K562 (cell line): Measurements from ENCODE around the gene CDX1. TPM values are rescaled to one million over a fixed set of nuclear protein-coding genes. Genes with fewer than 3 reads are reported as not detected.

ENCODE experiments used
- ATAC-seq: fragments of 200-7000 bp; cut with Tn5 transposase; 3 replicates; pipeline ENCODE4 v1.9.1; 2020; ENCODE audit warnings: moderate library complexity
- BruUV-seq: library from RNA; stranded (reverse); fragments of 400-500 nt; replicated peaks from 2 replicates; lab custom pipeline; 2021; lab: Mats Ljungman, UMichigan
- CTCF ChIA-PET: fragments of 300-600 bp; formaldehyde crosslinking; extraction: SDS; loops from one replicate; lab custom pipeline; 2021; ENCODE audit warnings: low intra/inter-chr PET ratio; lab: Yijun Ruan, JAX
- POLR2A ChIA-PET: fragments of 300-600, 350-650 bp; sonication (Branson Sonifier 250); formaldehyde crosslinking; extraction: SDS; loops from one replicate; lab custom pipeline; 2021; ENCODE audit warnings: antibody characterized with exemption, inconsistent platforms; lab: Yijun Ruan, JAX
- DNase-seq, 4 experiments: peaks; one replicate each; pipeline versions ENCODE4 v3.0.0 to v3.0.0-alpha.2; 2011 to 2018; ENCODE audit warnings: low spot score in 3 of 4, mixed read lengths in 3 of 4; ENCODE audit errors: extremely low read depth in 1 of 4
- FAIRE-seq: peaks from 2 replicates; lab custom pipeline; 2011; peaks lifted over from hg19 to GRCh38; lab: Jason Lieb, UNC
- H2AFZ ChIP-seq: 2 replicates; pipeline ENCODE4 v1.6.0; 2011; ENCODE audit warnings: low read depth, low read length, control low read depth, inconsistent platforms
- H3K27ac ChIP-seq: fragments of 200-600 bp; 3 replicates; pipeline ENCODE4 v1.8.0; 2011; ENCODE audit warnings: low read depth, mild to moderate bottlenecking, control low read depth, inconsistent platforms, low read length, moderate library complexity, mixed read lengths; ENCODE audit errors: extremely low read depth
- H3K27me3 ChIP-seq, 2 experiments: fragments of 300-600 bp in 1 of 2; 2 replicates in 1 of 2; 3 replicates in 1 of 2; pipeline versions ENCODE4 v1.6.0 to v1.8.0; 2011; ENCODE audit warnings: inconsistent platforms in 2 of 2, low read length in 2 of 2, mild to moderate bottlenecking in 1 of 2, mixed read lengths in 1 of 2, moderate library complexity in 1 of 2; ENCODE audit not compliant: control insufficient read depth in 2 of 2, insufficient read depth in 2 of 2
- H3K36me3 ChIP-seq: fragments of 300-600 bp; 3 replicates; pipeline ENCODE4 v1.8.0; 2011; ENCODE audit warnings: mild to moderate bottlenecking, low read length, inconsistent platforms; ENCODE audit not compliant: control insufficient read depth, insufficient read depth
- H3K4me1 ChIP-seq, 2 experiments: fragments of 200-600 bp in 1 of 2; replicated peaks in 1 of 2; 2 replicates in 1 of 2; 3 replicates in 1 of 2; pipeline versions ENCODE4 v1.5.1 to v1.8.0; 2011; ENCODE audit warnings: inconsistent platforms in 2 of 2, low read length in 2 of 2, mild to moderate bottlenecking in 1 of 2, mixed read lengths in 1 of 2, moderate library complexity in 1 of 2; ENCODE audit not compliant: control insufficient read depth in 2 of 2, insufficient read depth in 2 of 2
- H3K4me2 ChIP-seq: 2 replicates; pipeline ENCODE4 v1.6.1; 2011; ENCODE audit warnings: low read length, control low read depth, inconsistent platforms, mixed read lengths; ENCODE audit not compliant: insufficient read depth
- H3K4me3 ChIP-seq: fragments of 200-600 bp; sonication (generic), shearing (Covaris generic); 2 replicates; pipeline ENCODE4 v1.5.1; 2016; ENCODE audit warnings: control low read depth, inconsistent platforms
- H3K79me2 ChIP-seq: fragments of 200-600 bp; 3 replicates; pipeline ENCODE4 v1.8.0; 2011; ENCODE audit warnings: low read length, inconsistent platforms; ENCODE audit not compliant: control insufficient read depth, insufficient read depth
- H3K9ac ChIP-seq, 2 experiments: 2 replicates each; pipeline versions ENCODE4 v1.6.0 to v1.6.1; 2011; ENCODE audit warnings: low read depth in 2 of 2, low read length in 2 of 2, control low read depth in 1 of 2, inconsistent platforms in 1 of 2, mild to moderate bottlenecking in 1 of 2, mixed read lengths in 1 of 2; ENCODE audit not compliant: insufficient read depth in 1 of 2
- H3K9me1 ChIP-seq: one replicate; pipeline ENCODE4 v1.6.0; 2011; ENCODE audit warnings: inconsistent platforms, mild to moderate bottlenecking, low read length, moderate library complexity; ENCODE audit not compliant: control insufficient read depth, insufficient read depth
- H3K9me3 ChIP-seq: replicated peaks from 2 replicates; pipeline ENCODE4 v1.5.1; 2011; ENCODE audit warnings: low read depth, low read length, inconsistent platforms; ENCODE audit not compliant: control insufficient read depth, insufficient read depth
- H4K20me1 ChIP-seq: replicated peaks from 2 replicates; pipeline ENCODE4 v1.6.1; 2011; ENCODE audit warnings: low read length, inconsistent platforms, mixed read lengths; ENCODE audit not compliant: control insufficient read depth, insufficient read depth
- EWSR1 ChIP-seq: fragments of 450-650 bp; IDR thresholded peaks from 2 replicates; pipeline ENCODE4 v1.6.1; 2018; ENCODE audit warnings: borderline replicate concordance, mild to moderate bottlenecking, low read depth, moderate library complexity; ENCODE audit not compliant: partially characterized antibody
- HCFC1 ChIP-seq: IDR thresholded peaks from 2 replicates; pipeline ENCODE4 v1.6.1; 2012; ENCODE audit warnings: low read depth, low read length, improper control_type of control experiment
- KHSRP ChIP-seq: fragments of 450-650 bp; IDR thresholded peaks from 2 replicates; pipeline ENCODE4 v1.6.1; 2017
- MED1 ChIP-seq: sonication (generic); formaldehyde crosslinking; IDR thresholded peaks from 2 replicates; pipeline ENCODE4 v1.8.1; 2023; ENCODE audit warnings: missing genetic modification reagents, borderline replicate concordance
- PHF21A ChIP-seq: fragments of 450-650 bp; IDR thresholded peaks from 2 replicates; pipeline ENCODE4 v1.6.1; 2017; ENCODE audit warnings: low read depth, borderline replicate concordance
- RFX7 ChIP-seq: fragments of 250-450 bp; sonication (Bioruptor Pico); IDR thresholded peaks from 2 replicates; pipeline ENCODE4 v1.5.1; 2021; ENCODE audit warnings: mild to moderate bottlenecking
- ZNF165 ChIP-seq: fragments of 250-450 bp; sonication (Bioruptor Pico); IDR thresholded peaks from 2 replicates; pipeline ENCODE4 v1.4.0; 2020; ENCODE audit warnings: borderline replicate concordance
- ZNF217 ChIP-seq: sonication (generic); formaldehyde crosslinking; IDR thresholded peaks from 2 replicates; pipeline ENCODE4 v1.8.0; 2022; ENCODE audit warnings: mild to moderate bottlenecking, missing genetic modification reagents
- ZNF41 ChIP-seq: fragments of 250-450 bp; sonication (Bioruptor Pico); conservative IDR thresholded peaks from 2 replicates; pipeline ENCODE4 v1.4.0; 2020; ENCODE audit warnings: mild to moderate bottlenecking
- whole genome bisulfite sequencing: fragments of 100-300 bp; shearing (Covaris generic); methylation state at CpG from one replicate; pipeline ENCODE4 v1.1.6; 2016; ENCODE audit warnings: low coverage, mixed read lengths; ENCODE audit not compliant: insufficient coverage; ENCODE audit errors: missing lambda C conversion rate; 5-methylcytosine and 5-hydroxymethylcytosine counted together
- in situ Hi-C: fragments of 300-500 bp; cut with MboI; formaldehyde crosslinking; loops from 4 replicates; pipeline ENCODE4 v1.15.0; 2018; ENCODE audit warnings: inconsistent platforms, mixed read lengths
- intact Hi-C: fragments of 100-400 bp; cut with micrococcal nuclease; formaldehyde crosslinking; loops from 2 replicates; pipeline ENCODE4 v1.14.2; 2022
- polyA plus RNA-seq, 8 experiments: library from polyadenylated mRNA; depleted of rRNA in 4 of 8; stranded (reverse) in 5 of 8; unstranded in 3 of 8; fragments of >200 nt; fragmentation: Nextera tagmentation in 2 of 8; fragmentation: Illumina TruSeq in 1 of 8; extraction: Ambion mirVana in 2 of 8; extraction: Trizol in 1 of 8; gene quantifications; 2 replicates each; pipeline versions ENCODE4 v1.2.1 to v1.2.3, GENCODE V29; 2011 to 2014; ENCODE audit warnings: inconsistent platforms in 1 of 8, missing spikeins in 1 of 8
- total RNA-seq, 7 experiments: library from RNA; depleted of rRNA in 6 of 7; stranded (reverse); fragments of >200 nt in 6 of 7; fragmentation: Illumina TruSeq in 2 of 7; extraction: Trizol in 2 of 7; gene quantifications; 2 replicates each; pipeline versions ENCODE4 v1.2.1 to v1.2.3, GENCODE V29; 2011 to 2021; ENCODE audit warnings: low replicate concordance in 1 of 7

CDX1 gene
- total and polyA plus RNA-seq, 9 of the 15 experiments (the other 6 are each of a cell fraction or from before 2014, with no cell fraction given), result 0.06 to 0.16 TPM; not detected in 7

GRCh38 chr5:150188146-150188842 is 21.7 kb downstream of the CDX1 start:
- no peaks in the 10 kb centered on the region for H3K9me1 ChIP-seq
- in situ Hi-C loops (no loop called here), intact Hi-C loops (no loop called here)
- no peak for FAIRE-seq
- peaks cover 0 to 10% of the 10 kb centered on the region in 2 experiments; a peak in 1 of 5 replicates for H3K4me1 ChIP-seq
- no TSS peak for BruUV-seq
- TF ChIP-seq RFX7 (CRISPR knock-in tag) (no peak), PHF21A (no peak), ZNF165 (no peak), ZNF41 (CRISPR knock-in tag) (no peak), KHSRP (no peak), HCFC1 (no peak), ZNF217 (CRISPR knock-in tag) (no peak), MED1 (CRISPR knock-in tag) (no peak), EWSR1 (no peak)
- H2AFZ ChIP-seq, result no peak overlapping the region
- no peaks in the 10 kb centered on the region for H3K79me2 ChIP-seq
- CTCF ChIA-PET, result no interaction called here
- no peak overlapping the region for H3K27ac ChIP-seq
- no peak overlapping the region for H3K4me3 ChIP-seq
- H3K9me3 ChIP-seq, result no peaks in the 10 kb centered on the region
- no peaks in the 10 kb centered on the region for H3K36me3 ChIP-seq
- peaks cover 36 to 83% of the 10 kb centered on the region in 2 experiments; a peak in 3 of 5 replicates for H3K27me3 ChIP-seq
- H4K20me1 ChIP-seq, result 0 out of 2 replicates have a peak, but pooled peaks cover 7% of the 10 kb centered on the region
- no peak for ATAC-seq
- no peak overlapping the region for H3K4me2 ChIP-seq
- POLR2A ChIA-PET, result interaction anchor here (0.8 to 1.5 kb wide), 4 partner anchors 9 to 162 kb away, joined by 3 to 6 read pairs (median 3); no protein-coding TSS in a partner anchor
- H3K9ac ChIP-seq, result no peak overlapping the region
- WGBS, result 0% methylated on average over 3 of the region's 3 CpGs
- DNase-seq, result no peak
